GM18526 (cell line): Measurements from ENCODE around the gene SULT1C2.

ENCODE experiments used
- POLR2A ChIP-seq: IDR thresholded peaks from 3 replicates; pipeline ENCODE4 v1.6.1; 2011; ENCODE audit not compliant: insufficient read length; ENCODE audit errors: extremely low read depth

Gene SULT1C2

GRCh38 chr2:108288534-108289106 is at the start of gene SULT1C2:
Gene SULT1C2, plus strand, starts transcription at chr2:108288895. Its CDS starts 4,773 bp downstream, at chr2:108293668.
- TF ChIP-seq POLR2A: no peak

GRCh38 chr2:108239786-108240185 is 48.9 kb upstream of the SULT1C2 start, which contains the start of gene SULT1C3:
Gene SULT1C3, plus strand, starts transcription at chr2:108239968. Its CDS starts 7,227 bp downstream, at chr2:108247195.
- no peak for TF ChIP-seq POLR2A

DNA sequence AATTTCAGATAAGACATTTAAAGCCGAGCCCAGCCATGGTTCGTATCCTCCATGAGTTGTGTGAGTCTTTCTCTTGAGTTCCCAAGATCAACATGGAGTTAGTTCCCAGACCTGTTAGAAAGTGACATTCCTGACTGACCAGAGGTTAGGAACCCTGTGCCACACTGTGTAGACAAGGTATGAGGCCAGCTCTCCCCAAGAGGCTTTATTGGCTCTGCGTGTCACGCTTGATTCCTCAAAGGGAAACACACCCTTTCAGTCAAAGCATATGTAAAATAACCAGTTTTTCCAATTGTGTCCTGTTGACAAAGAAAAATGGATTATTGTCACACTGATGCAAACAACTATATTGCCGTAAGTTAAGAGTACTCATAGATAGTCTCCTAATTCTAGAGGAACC is 47.7 kb upstream of the SULT1C2 start:
- no peak for TF ChIP-seq POLR2A

DNA sequence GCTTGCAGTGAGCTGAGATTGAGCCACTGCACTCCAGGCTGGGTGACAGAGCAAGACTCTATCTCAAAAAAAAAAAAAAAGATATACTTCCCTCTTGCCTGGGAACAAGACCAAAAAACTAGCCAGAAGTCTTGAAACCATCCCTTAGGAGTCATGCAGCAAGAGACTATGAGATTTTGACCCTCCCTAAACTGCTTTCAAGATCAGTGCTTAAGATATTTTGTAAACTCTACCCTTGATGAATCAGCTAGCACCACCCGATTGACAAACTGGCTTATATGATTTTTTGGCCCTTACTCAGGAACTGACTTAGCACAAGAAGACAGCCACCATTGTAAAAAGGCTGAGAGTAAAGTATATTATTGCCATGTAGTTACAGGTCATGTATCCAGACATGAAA is 45.1 kb upstream of the SULT1C2 start:
- TF ChIP-seq POLR2A: no peak

- TF ChIP-seq POLR2A: no peak
Observed at GRCh38 chr2:108244667-108245414, 43.9 kb upstream of the SULT1C2 start.

- no peak for TF ChIP-seq POLR2A
Observed at GRCh38 chr2:108253106-108253505, 35.6 kb upstream of the SULT1C2 start.

- TF ChIP-seq POLR2A: no peak
Observed at GRCh38 chr2:108257757-108258331, 30.9 kb upstream of the SULT1C2 start.

DNA sequence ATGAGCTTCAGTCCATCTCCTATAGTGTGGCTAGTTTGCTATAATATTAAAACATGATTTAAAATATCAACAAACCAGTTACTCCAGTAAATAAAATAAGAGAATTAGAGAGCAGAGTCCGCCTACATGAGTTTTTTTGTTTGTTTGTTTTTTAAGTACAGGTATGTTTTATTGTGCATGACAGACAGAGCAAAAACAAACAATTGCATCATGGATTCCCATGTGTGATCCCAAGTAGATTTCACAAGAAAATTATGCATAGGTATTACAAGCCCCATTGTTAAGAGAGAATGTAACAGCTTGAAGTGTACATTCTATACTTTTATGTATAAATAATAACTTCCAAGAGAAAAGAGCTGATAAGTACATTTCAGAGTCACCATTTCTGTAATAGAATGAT is 27.9 kb upstream of the SULT1C2 start:
- no peak for TF ChIP-seq POLR2A

DNA sequence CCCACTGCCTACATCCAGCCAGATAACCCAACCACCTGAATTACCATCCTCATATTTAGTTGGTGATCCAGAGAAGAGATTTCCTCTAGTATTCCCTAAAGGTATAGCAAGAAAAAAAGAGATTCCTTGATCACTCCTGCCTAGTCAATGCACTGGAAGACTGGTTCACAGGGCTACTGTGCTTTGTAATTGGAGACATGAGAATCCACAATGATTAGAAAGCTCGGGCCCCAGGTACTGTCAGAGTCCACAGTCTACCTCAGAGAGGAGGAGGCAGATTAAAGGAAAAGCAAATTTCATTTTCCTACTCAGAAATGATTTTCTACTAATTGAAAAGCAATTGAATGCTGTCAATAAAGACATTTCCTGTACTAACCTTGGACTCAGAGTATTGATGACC is 26.7 kb upstream of the SULT1C2 start:
- TF ChIP-seq POLR2A: no peak

- no peak for TF ChIP-seq POLR2A
Observed at GRCh38 chr2:108263401-108263800, 25.3 kb upstream of the SULT1C2 start.

DNA sequence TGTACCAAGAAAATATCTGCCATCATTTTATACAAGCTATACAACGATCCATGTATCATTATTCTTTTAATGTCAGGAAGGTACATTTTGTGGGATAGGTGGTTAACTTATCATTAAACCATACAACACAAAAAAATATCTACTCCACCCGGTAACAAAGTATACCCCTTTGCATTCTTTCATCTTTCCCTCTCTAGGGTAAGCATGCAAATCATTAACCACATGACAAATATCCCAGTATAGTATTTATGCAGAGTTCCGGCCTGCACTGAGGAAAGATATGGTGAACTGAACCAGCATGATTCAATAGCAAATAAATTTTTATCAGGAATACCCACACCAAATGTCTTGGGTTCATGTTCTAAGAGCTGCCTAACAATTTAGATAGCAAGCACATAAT is 22.5 kb upstream of the SULT1C2 start:
- no peak for TF ChIP-seq POLR2A

DNA sequence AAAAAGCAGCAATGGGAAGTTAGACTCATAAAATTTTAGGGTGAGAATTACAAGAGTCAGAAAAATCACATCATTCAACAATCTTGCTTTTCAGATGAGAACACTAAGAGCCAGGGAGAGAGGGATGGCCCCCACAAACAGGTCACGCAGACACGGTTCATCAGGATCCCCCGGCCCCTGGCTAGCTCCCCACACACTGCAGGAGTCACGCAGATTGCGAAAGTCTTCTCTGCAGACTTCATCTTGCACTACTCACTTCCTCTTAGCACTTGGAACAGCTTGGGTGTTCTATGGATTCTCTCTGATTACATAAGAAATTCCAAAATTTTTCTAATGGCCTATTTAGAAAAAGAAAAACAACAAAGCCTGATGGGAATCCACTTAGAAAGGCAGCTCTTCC is 21.6 kb upstream of the SULT1C2 start:
- no peak for TF ChIP-seq POLR2A

- TF ChIP-seq POLR2A: no peak
Observed at GRCh38 chr2:108268001-108268400, 20.7 kb upstream of the SULT1C2 start.

DNA sequence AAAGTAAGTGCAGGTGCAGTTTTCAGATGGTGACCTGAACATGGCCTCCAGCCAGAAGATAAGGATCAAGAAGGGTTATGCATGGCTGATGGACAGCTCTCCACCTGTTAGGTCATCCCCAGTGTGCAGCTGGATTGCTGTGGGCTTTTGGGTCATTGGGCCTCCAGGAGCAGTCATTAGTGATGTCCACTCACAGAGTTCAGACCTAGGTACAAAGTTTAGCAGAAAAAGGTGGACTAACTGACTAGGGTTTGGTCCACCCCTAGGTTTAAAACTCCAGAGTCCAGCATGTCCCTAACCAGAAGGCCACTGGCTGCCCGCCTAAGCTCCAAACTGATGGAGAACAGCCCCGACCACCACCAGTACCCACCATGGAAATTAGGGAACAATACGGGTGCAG is 18.3 kb upstream of the SULT1C2 start:
- no peak for TF ChIP-seq POLR2A

DNA sequence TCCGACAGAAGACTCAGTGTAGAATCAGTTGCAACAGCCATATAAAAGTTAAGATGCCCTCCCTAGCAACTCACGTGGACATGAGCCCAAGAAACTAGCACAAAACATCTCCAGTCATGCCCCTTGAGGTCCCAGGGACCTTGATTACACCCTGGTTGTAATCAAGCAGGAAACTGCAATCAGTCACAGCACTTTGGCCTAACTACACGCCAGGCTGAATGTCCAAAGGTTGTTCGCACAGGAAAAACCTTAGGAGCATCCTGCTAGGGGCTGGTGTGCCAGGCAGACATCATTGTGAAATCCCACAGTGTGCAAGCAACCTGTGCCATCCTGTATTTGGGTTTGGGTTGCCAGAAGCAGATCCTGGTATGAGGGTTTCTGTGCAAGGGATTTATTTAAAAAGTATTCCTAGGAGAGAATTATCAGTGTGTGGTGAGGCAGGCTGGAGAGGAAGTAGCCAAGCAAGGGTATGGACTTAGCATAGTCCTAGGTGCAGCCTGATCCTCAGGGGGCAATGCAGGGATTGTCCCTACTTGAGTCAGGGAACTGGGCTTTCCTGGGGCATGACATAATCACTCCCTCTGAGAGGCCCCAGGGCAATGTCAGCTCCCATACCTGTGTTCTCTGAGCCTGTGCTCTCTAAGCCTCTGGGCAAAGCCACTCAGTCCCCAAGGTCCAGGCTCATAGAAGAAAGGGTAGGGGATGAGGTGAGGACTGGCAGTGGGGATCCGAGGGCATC is 17.8 kb upstream of the SULT1C2 start:
- TF ChIP-seq POLR2A: no peak

- TF ChIP-seq POLR2A: no peak
Observed at GRCh38 chr2:108271691-108272253, 16.9 kb upstream of the SULT1C2 start.

DNA sequence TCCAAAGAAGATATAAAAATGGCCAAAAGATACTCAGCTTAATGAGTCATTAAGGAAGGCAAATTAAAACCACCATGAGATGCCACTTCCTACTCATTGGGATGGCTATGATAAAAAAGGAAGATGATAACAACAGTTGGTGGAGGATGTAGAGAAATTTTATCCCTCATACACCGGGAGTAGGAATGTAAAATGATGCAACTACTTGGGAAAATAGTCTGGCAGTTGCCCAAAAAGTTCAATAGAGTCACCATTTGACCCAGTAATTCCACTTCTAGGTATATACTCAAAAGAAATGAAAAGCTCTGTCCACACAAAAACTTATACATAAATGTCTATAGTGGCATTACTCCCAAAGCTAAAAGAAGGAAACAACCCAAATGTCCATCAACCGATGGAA is 10.1 kb upstream of the SULT1C2 start:
- no peak for TF ChIP-seq POLR2A
